Bronchial epithelial cell (primary cell): Measurements from ENCODE around the gene HADHA. TPM values are rescaled to one million over a fixed set of nuclear protein-coding genes. Genes with fewer than 3 reads are reported as not detected.
A peak's percentile ranks its signal among the peaks of the same experiment; 100 is the strongest.
"Not testable (repeated sequence)": the region's sequence is repeated elsewhere in the genome, so short reads cannot be mapped to it uniquely, and the experiment has no call there.

ENCODE experiments used
- DNase-seq: peaks from one replicate; pipeline ENCODE4 v3.0.0-alpha.2; 2010; ENCODE audit warnings: low read depth
- FAIRE-seq: peaks from 2 replicates; lab custom pipeline; 2011; peaks lifted over from hg19 to GRCh38; lab: Jason Lieb, UNC
- H3K27me3 ChIP-seq: 2 replicates; pipeline ENCODE4 v1.5.1; 2011; ENCODE audit warnings: low read length; ENCODE audit not compliant: control insufficient read depth, insufficient read depth
- H3K36me3 ChIP-seq: 2 replicates; pipeline ENCODE4 v1.5.1; 2011; ENCODE audit warnings: low read length; ENCODE audit not compliant: control insufficient read depth, insufficient read depth
- H3K4me3 ChIP-seq: 2 replicates; pipeline ENCODE4 v1.5.1; 2011; ENCODE audit warnings: mild to moderate bottlenecking, low read depth, low read length, control low read depth
- total RNA-seq: library from RNA; depleted of rRNA; stranded (reverse); fragments of >200 nt; gene quantifications from 2 replicates; pipeline ENCODE4 v1.2.1, GENCODE V29; 2014
- TF ChIP-seq, protein P1 (sequence below): IDR thresholded peaks from 2 replicates; pipeline ENCODE4 v1.5.1; 2011; ENCODE audit warnings: mild to moderate bottlenecking, moderate library complexity, low read length, control low read depth, inconsistent platforms; ENCODE audit not compliant: insufficient read depth, severe bottlenecking

Gene HADHA
- total RNA-seq, 1 donor from 2014 or later, result 140 TPM

DNA sequence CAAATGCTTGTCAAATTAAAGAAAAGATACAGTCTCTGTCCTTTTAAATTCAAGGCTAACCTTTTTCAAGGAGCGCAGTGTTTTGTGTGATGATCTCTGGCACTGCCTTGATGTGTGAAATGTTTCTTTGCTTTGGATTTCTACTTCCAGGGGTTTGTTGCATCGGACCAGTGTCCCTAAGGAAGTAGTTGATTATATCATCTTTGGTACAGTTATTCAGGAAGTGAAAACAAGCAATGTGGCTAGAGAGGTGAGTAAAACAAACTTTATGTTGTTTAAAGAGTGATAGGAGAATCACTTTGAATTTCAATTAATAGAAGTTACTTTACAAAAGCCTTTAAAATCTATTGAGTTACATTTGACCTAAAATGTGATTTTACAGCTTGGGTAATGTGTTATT lies 29.1 kb upstream of the HADHA start:
- peaks cover 6% of the 10 kb centered on the region for H3K36me3 ChIP-seq
- H3K27me3 ChIP-seq, result no peaks in the 10 kb centered on the region
- DNase-seq, result peak; percentile 40
- no peak for FAIRE-seq
- H3K4me3 ChIP-seq, result no peak overlapping the region
- TF ChIP-seq, protein P1, sequence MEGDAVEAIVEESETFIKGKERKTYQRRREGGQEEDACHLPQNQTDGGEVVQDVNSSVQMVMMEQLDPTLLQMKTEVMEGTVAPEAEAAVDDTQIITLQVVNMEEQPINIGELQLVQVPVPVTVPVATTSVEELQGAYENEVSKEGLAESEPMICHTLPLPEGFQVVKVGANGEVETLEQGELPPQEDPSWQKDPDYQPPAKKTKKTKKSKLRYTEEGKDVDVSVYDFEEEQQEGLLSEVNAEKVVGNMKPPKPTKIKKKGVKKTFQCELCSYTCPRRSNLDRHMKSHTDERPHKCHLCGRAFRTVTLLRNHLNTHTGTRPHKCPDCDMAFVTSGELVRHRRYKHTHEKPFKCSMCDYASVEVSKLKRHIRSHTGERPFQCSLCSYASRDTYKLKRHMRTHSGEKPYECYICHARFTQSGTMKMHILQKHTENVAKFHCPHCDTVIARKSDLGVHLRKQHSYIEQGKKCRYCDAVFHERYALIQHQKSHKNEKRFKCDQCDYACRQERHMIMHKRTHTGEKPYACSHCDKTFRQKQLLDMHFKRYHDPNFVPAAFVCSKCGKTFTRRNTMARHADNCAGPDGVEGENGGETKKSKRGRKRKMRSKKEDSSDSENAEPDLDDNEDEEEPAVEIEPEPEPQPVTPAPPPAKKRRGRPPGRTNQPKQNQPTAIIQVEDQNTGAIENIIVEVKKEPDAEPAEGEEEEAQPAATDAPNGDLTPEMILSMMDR, result no peak

DNA sequence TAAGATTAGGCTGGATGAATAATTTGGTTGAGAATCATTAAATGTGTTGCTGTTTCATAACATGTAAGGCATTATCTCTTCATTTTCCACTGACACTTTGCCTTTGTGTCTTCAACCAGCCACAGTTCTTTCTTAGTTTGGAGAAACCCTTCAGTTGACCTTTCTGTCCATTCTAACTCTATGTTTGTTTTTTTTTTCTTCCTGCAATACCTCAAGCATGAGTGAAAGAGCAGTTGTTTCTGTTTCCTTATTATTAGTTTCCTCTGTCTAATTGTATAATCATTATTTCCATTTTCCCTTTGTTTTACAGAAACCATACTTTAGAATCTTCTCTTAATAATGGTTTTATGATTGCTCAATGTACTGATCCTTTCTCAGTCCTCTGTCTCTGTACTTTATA lies 25.9 kb upstream of the HADHA start:
- Histone ChIP-seq H3K27me3 (no peaks in the 10 kb centered on the region), H3K4me3 (no peak overlapping the region), H3K36me3 (no peaks in the 10 kb centered on the region)
- TF ChIP-seq, protein P1, result no peak
- no peak for DNase-seq
- FAIRE-seq, result no peak

DNA sequence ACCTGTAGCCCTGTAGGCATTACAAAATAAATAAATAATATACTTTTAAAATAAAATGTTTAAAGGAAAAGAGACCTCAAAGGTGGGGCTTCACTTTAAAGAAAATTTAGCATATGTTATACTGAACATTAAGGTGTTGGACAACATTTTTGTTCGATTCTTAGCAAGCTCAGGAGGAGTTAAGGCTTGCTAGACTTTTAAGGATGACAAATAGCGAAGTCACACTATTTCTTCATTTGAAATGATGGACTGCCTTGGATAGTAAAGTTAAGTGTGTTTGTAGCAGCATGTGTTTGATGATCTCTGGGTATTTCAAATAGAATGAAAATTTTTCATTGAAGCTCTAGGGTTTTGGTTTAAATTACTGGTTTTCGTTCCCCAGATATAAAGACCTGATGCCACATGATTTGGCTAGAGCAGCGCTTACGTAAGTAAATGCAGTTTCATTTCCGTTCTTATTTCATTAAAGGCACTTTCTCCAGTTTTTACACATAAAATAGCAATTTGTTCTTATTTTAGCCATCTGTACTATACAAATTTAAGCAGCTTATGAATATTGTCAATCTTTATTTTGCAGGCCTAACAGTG lies 25.2 kb upstream of the HADHA start:
- DNase-seq, result peak; percentile 95
- H3K36me3 ChIP-seq, result no peaks in the 10 kb centered on the region
- TF ChIP-seq, protein P1, result no peak
- no peaks in the 10 kb centered on the region for H3K27me3 ChIP-seq
- no peak overlapping the region for H3K4me3 ChIP-seq
- FAIRE-seq, result no peak

DNA sequence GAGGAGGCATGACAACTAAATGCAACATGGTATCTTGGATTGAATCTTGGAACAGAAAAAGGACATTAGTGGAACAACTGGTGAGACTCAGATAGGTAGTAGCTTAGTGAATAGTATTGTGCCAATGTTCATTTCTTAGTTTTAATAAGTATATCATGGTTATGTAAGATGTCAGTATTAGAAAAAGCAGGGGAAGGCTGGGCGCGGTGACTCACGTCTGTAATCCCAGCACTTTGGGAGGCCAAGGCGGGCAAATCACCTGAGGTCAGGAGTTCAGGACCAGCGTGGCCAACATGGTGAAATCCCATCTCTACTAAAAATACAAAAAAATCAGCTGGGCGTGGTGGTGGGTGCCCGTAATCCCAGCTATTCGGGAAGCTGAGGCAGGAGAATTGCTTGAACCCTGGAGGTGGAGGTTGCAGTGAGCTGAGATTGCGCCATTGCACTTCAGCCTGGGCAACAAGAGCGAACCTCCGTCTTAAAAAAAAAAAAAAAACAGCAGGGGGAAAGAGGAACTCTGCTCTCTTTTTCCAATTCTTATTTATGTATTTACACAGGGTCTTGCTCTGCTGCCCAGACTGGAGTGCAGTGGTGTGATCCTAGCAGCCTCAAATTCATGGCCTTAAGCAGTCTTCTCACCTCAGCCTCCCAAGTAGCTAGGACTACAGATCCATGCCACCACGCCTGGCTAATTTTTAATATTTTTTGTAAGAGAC lies 24.4 kb upstream of the HADHA start:
- H3K27me3 ChIP-seq, FAIRE-seq, H3K4me3 ChIP-seq, H3K36me3 ChIP-seq, DNase-seq: not testable (repeated sequence)

DNA sequence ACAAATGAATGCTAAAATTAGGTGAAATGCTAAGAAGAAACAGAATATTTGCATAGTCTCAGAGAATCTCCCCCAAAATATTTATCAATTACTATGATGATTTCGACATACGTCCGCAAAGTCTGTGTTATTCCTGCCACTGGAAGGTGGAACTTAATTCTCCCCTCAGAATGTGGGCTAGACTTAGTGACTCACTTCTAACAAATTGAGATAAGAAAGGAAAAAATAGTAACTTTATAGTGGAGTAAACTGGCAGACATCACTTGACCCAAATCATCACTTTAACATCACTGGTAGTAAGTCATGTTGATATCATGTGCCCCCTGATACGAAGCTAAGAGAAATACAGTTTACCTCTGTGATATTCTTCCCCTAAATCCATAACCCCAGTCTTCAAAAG lies 23.8 kb upstream of the HADHA start:
- Histone ChIP-seq H3K27me3 (no peaks in the 10 kb centered on the region), H3K36me3 (peaks cover 2% of the 10 kb centered on the region), H3K4me3 (no peak overlapping the region)
- FAIRE-seq (no peak), DNase-seq (no peak)
- TF ChIP-seq, protein P1, result no peak

DNA sequence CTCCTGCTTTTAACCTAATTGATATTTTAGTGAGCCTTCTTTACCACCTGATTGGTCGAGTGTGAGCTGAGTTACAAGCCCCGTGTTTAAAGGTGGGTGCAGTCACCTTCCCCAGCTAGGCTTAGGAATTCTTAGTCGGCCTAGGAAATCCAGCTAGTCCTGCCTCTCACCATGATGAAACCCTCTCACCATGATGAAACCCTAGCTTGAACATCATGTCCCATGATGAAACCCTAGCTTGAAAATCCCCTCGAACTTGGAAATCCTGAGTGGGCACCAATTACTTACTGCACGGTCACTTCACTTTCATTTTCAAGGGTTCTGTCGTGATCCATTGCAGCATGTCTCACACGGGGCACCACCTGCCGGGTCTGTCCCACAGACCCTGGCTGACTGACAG lies 14.4 kb upstream of the HADHA start:
- H3K27me3 ChIP-seq, FAIRE-seq, H3K4me3 ChIP-seq, DNase-seq: not testable (repeated sequence)
- peaks cover 17% of the 10 kb centered on the region for H3K36me3 ChIP-seq
